ENCODE measurements around the gene NEIL1.

DNA sequence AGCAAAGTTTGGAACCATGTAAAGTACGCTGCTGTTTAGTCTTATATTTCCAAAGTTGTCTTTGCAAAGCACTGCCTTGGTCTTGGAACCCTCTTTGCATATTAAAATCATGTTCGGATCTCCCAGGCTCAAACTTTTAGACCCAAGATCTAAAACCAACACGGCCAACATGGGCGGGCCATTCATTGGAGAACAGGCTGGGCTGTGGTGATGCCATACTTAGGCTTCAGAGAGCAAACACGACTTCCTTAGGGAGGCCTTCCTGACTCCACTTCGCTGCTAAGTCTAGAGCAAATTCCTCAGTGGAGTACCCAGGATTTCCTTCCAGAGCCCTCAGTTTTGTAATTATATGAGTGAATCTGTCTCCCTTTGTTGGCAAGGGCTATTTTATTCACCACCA, 18.0 kb downstream of the NEIL1 start:
- TF ChIP-seq CTCF (IDR thresholded peaks at IDR 0.05) (no peak), GATA2 (CRISPR knock-in tag; IDR thresholded peaks at IDR 0.05) (no peak), SMC3 (IDR thresholded peaks at IDR 0.05; ENCODE audit: low read depth, low read length) (no peak), POLR2AphosphoS5 (IDR thresholded peaks at IDR 0.05; ENCODE audit: low read depth, low read length) (no peak), PBX3 (IDR thresholded peaks at IDR 0.05) (no peak), TEAD4 (IDR thresholded peaks at IDR 0.05; ENCODE audit: borderline replicate concordance, insufficient read depth) (no peak), ELF1 (IDR thresholded peaks at IDR 0.05) (no peak), EP300 (IDR thresholded peaks at IDR 0.05; ENCODE audit: borderline replicate concordance in 1 of 2, low read depth in 1 of 2, low read length in 1 of 2) (no peak), IRF3 (IDR thresholded peaks at IDR 0.05; ENCODE audit: low read depth, low read length) (no peak)
